HG02678 (cell line): ENCODE measurements around the gene WHRN.

Experiments
- ATAC-seq: cut with Tn5 transposase; IDR thresholded peaks from one replicate; pipeline ENCODE4 v1.9.1; 2021; ENCODE audit warnings: mild to moderate bottlenecking, moderate library complexity; ENCODE audit not compliant: unreplicated experiment

Gene WHRN

GRCh38 chr9:114370251-114370967 is 134.9 kb downstream of the WHRN start:
- ATAC-seq, result no peak

GRCh38 chr9:114369216-114370130 is 135.8 kb downstream of the WHRN start:
- no peak for ATAC-seq

DNA sequence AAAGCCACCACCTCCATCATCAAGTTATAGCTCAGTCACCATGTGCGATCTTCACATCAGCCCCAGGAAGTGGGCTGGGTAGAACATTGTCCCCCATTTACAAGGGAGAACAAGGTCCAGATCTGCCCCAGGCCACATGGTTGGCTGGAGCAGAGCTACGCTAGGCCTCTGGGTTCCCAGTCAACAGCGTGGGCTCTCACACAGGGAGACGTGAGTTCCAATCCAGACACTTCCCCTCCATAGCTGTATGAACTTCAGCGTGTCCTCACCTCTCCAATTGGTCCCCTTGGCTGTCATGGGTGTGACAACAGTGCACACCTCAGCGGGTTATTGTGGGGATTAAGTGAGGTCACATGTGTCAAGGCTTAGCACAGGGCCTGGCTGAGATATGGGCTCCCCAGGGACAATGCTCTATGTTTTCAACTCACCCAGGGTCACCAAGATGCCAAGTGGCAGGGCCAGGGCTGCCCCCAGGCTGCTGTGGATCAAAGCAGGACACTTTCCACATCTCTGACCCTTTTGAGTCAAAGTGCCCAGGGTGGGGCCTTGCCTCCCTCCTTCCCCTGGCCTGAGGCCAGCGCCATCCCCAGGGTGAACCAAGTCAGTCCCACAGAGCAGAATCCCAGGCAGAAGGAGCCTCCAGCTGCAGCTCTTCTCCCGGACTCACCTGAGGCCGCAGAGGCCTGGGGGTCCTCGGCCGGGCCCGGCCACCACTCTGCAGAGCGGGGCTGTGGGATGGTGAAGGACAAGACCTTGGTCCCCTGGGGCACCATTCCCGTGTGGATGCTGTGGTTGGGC is 137.3 kb downstream of the WHRN start:
- no peak for ATAC-seq

DNA sequence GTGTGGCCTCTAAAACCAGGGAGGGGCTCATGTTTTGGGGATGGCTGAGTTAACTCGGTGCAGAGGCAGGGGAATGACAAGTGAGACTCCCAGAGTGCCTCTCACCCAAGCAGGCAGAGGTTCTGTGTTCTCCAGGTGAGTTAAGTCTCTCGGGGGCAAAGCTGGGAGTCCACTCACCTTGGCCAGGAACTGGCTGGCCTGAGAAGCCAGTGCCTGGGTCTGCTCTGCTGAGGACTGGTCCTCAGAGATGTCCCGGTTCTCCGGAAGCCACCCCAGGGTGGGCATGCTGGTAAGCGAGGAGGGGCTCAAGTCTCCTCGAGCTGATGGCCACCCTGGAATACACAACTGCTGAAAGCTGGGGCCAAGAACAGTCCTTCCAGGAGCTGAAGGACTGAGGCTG is 137.9 kb downstream of the WHRN start:
- no peak for ATAC-seq

DNA sequence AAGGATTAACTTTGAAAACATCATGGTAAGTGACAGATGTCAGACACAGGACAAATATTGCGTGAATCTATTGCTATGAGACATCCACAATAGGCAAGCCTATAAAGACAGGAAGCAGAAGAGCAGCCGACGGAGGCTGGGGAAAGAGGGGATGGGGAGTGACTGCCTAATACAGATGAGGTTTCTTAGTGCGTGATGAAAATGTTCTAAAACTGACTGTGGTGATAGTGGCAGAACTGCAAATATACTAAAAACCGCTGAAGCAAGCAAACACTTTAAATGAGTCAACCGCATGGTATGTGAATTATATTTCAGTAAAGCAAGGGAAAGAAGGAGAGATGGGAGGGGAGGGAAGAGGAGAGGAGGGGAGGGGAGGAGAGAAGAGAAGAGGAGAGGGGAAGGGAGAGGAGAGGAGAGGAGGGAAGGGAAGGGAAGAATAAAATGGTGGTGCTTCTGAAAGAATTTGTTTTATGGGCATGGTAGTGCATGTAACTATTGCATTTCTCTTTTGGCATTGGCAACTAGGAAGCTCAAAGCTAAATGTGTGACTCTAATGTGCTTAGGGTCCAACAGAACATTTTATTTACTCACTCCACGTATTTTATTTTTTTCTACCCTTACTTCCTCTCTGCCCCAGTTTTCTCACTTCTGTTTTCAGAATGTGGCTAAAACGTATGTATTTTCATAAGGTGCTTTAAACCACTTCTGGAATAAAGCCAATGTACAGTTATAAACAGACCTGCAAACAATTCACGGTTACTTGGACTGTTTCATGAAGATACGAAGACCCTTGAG is 138.7 kb downstream of the WHRN start:
- peak; percentile 58 for ATAC-seq

DNA sequence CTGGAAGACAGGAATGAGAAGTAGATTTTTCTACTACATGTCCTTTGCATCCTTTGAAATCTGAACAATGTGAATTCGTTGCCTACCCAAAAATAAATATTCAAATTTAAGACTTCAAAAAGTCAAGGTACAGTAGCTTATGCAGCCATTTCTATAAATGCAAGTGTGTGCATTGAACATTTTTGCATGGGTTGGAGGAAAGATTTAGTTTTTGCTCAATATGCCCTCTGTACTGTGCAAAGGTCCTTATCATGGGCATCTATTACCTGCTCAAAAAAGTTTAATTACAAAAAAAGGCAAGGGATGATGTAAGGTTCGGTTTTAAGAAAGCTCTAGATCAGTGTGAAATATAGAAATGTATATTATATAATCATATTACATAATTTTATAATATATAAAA is 140.1 kb downstream of the WHRN start:
- no peak for ATAC-seq

DNA sequence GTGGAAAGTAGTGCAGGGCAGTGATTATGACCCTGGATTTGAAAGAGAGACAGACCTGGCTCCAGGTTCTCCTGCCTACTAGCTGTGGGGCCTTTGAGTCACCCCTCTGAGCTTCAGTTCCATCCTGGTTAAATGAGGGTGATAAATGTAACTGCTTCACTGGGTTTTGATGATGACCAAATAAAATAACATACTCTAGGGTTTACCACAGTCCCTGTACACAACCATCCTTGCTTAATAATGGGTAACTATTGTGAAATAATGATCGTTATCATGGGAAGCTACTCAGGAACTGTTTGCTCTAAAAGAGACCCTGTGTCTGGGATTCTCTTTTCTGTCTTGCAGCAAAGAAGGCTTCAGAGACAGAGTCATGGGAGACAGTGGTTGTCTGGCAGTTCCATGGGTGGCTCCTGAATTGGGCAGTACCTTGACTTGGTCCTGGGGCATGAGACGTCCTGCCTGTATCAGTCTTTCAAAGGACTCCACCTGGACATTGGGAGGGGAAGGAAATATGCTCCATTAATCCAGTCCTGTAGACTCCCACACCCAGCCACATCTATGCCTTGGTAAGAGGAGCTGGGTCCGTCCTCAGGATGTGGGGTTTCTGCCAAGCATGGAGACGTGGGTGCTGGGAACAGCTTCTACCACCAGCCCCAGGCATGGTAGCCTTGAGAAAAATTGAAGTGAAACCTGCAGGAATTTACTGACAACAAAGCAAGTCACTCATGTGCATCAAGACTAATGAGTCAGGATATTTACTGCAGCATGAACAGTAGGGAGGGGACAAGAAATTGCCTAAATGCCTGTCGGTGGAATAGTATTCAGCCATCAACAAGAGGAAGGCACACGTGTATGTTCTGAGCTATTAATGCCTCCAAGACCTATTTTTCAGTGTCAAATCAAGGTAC is 140.9 kb downstream of the WHRN start:
- no peak for ATAC-seq

GRCh38 chr9:114363424-114363823 is 141.8 kb downstream of the WHRN start:
- no peak for ATAC-seq

DNA sequence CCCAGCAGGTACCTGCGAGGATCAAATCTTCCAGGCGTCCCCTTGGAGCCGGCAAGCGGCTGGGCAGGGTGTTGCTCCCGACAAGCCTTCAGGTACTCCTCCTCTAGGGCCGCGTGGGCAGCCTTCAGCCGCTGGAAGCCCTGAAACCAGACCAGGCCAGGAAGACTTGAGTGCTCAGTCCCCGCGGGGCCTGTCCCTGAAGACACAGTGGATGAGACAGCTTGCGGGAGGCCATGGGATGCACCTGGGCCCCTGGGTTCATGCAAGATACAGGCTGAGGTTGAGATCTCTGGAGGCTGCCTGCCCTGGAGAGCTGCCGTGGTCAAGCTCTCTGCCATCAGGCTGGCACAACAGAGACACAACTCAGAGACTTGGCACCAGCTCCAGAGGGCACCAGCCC is 142.9 kb downstream of the WHRN start:
- ATAC-seq, result no peak

GRCh38 chr9:114361542-114361941 is 143.7 kb downstream of the WHRN start:
- no peak for ATAC-seq

GRCh38 chr9:114359801-114360200 is 145.5 kb downstream of the WHRN start:
- ATAC-seq, result no peak

DNA sequence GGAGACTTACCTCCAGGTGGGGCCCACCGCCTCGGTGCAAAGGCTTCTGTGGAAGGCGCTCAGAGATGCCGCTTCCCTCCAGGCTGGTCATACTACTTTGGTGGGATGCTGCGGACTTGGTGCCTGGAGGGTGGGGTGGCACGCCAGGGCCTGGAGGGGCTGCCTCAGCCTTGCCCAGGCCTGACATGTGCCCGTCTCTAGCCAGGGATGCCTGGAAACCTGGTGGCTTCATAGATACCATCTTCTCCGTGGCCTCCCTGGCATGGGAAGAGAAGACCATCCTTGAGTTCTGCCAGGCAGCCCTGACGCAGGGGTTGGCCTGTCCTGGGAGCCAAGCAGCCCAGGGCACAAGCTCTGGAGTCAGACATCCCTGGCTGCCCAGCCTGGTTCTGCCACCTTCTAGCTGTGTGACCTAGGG is 147.4 kb downstream of the WHRN start:
- no peak for ATAC-seq

DNA sequence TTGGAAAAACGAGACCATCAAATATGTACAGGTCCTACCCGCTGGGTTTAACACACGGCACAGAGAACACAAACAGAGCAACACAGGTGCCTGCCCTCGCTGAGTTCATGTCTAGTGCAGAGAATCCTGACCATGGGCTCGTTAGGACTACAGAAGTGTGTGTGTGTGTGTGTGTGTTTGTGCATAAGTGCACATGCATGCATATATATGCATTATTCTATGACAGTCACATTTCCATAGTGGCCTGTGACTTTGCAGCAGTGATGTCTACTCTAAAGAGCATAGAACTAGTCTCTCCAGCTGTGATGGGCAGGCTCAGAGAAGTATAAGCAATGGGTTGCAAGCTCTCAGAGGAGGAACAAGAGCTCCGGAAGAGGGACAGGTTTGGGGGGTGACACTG is 147.9 kb downstream of the WHRN start:
- ATAC-seq, result no peak

- no peak for ATAC-seq
Measured at GRCh38 chr9:114356792-114357191, 148.5 kb downstream of the WHRN start.

DNA sequence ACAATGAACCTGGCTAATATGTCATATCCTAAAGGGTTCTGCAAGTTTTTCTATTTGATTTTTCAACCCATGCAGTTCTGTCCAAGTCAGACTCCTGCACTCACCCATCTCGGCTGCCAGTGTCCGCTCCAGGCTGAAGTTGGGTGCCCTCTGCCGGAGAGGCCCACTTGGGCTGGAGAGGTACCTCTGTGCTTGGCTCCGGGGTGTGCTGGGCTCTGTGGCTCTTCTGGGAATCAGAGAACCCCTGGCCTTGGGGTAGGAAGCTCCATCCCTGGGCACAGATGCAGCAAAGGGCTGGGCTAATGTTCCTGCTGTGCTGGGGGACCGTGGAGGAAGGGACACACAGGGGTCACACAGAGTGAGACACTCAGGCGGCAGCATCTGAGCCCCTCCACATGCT is 149.5 kb downstream of the WHRN start:
- no peak for ATAC-seq
